ENCODE data around the gene MOCOS. TPM values are rescaled to one million over a fixed set of nuclear protein-coding genes. Genes with fewer than 3 reads are reported as not detected.

The MOCOS gene
- total and polyA plus RNA-seq, 8 donors = 0.45 to 4.6 (median 2.7) TPM

DNA sequence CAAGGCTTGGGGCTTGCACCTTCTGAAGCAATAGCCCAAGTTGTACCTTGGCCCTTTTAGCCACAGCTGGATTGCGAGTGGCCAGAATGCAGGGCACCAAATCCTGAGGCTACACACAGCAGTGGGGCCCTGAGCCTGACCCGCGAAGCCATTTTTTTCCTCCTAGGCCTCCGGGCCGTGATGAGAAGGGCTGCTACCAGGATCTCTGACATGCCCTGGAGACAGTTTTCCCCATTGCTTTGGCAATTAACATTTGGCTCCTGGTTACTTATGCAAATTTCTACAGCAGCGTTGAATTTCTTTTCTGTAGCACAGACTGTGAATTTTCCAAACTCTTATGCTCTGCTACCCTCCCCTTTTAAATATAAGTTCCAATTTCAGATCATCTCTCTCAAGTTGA is 54.5 kb downstream of the MOCOS start:
- Histone ChIP-seq H3K4me1 (no peaks in the 10 kb centered on the region), H3K27ac (no peak overlapping the region), H3K9me3 (peaks cover 0 to 6% (median 3%) of the 10 kb centered on the region in 4 donors), H3K4me3 (no peak overlapping the region), H3K27me3 (no peaks in the 10 kb centered on the region), H3K36me3 (no peaks in the 10 kb centered on the region)
- intact Hi-C loops (cut with DNase I; ENCODE audit: low total_unique reads) = no loop called here
- no peak for DNase-seq
- no peak for TF ChIP-seq EP300 (IDR thresholded peaks at IDR 0.05)
- TF ChIP-seq, protein P1, sequence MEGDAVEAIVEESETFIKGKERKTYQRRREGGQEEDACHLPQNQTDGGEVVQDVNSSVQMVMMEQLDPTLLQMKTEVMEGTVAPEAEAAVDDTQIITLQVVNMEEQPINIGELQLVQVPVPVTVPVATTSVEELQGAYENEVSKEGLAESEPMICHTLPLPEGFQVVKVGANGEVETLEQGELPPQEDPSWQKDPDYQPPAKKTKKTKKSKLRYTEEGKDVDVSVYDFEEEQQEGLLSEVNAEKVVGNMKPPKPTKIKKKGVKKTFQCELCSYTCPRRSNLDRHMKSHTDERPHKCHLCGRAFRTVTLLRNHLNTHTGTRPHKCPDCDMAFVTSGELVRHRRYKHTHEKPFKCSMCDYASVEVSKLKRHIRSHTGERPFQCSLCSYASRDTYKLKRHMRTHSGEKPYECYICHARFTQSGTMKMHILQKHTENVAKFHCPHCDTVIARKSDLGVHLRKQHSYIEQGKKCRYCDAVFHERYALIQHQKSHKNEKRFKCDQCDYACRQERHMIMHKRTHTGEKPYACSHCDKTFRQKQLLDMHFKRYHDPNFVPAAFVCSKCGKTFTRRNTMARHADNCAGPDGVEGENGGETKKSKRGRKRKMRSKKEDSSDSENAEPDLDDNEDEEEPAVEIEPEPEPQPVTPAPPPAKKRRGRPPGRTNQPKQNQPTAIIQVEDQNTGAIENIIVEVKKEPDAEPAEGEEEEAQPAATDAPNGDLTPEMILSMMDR (IDR thresholded peaks at IDR 0.05) = no peak
- TF ChIP-seq POLR2AphosphoS5 (IDR thresholded peaks at IDR 0.05) = no peak
- no peak for TF ChIP-seq POLR2A (IDR thresholded peaks at IDR 0.05)
- 83 to 96% (median 94%) methylated on average over 6 of the region's 6 CpGs for WGBS, 5 donors

DNA sequence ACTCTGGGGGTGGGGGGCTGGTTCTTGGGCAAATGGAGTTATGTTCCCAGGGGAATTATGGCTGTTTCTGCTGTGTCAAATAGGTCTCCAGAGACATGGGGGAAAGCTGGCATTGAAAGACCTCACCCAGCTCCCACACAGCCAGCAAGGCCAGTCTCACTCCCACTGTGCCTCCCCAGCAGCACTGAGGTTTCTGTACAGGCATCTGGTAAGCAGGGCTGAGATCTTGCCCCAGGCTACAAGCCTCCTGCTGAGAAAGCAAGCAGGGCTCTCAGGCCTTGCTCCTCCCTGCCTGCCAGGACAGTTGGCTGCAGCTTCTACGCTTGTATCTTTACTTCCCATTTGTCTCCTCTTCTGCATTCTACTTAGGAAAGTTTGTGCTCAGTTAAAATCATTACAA is 59.7 kb downstream of the MOCOS start:
- DNase-seq = no peak
- H3K4me3 ChIP-seq = no peak overlapping the region
- 79 to 100% (median 94%) methylated on average over 1 of the region's 1 CpG for WGBS, 5 donors
- peaks cover 0 to 4% (median 0%) of the 10 kb centered on the region in 4 donors for H3K36me3 ChIP-seq
- H3K27me3 ChIP-seq = no peaks in the 10 kb centered on the region
- intact Hi-C loops (cut with DNase I; ENCODE audit: low total_unique reads) = no loop called here
- no peaks in the 10 kb centered on the region for H3K4me1 ChIP-seq
- H3K9me3 ChIP-seq = peaks cover 0 to 11% (median 6%) of the 10 kb centered on the region in 4 donors
- H3K27ac ChIP-seq = no peak overlapping the region
- TF ChIP-seq EP300 (IDR thresholded peaks at IDR 0.05) (no peak), POLR2A (IDR thresholded peaks at IDR 0.05) (no peak), POLR2AphosphoS5 (IDR thresholded peaks at IDR 0.05) (no peak)
- TF ChIP-seq, protein P1 (IDR thresholded peaks at IDR 0.05) = no peak

DNA sequence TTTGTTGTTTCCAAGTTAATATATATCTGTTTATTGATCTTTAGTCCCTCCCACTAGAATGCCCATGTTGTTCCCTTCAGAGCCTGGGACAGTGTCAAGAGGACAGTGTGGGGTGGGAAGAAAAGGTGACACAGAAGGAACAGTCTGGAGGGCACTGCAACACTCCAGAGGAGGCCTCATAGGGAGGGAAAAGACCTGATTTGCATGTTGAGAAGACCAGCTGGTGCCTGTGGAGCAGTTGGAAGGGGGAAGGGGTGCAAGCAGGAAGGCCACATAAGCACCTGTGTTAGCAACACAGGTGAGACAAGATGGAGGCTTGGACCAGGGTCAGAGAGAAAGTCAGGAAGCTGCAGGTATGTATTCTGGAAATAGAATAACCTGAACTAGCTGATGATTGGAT is 62.1 kb downstream of the MOCOS start:
- DNase-seq = no peak
- H3K4me1 ChIP-seq = no peaks in the 10 kb centered on the region
- peaks cover 0 to 4% (median 0%) of the 10 kb centered on the region in 4 donors for H3K36me3 ChIP-seq
- H3K4me3 ChIP-seq = no peak overlapping the region
- intact Hi-C loops (cut with DNase I; ENCODE audit: low total_unique reads) = no loop called here
- peaks cover 0 to 11% (median 6%) of the 10 kb centered on the region in 4 donors for H3K9me3 ChIP-seq
- H3K27me3 ChIP-seq = no peaks in the 10 kb centered on the region
- TF ChIP-seq POLR2AphosphoS5 (IDR thresholded peaks at IDR 0.05) = no peak
- TF ChIP-seq, protein P1 (IDR thresholded peaks at IDR 0.05) = no peak
- no peak for TF ChIP-seq EP300 (IDR thresholded peaks at IDR 0.05)
- TF ChIP-seq POLR2A (IDR thresholded peaks at IDR 0.05) = no peak
- no peak overlapping the region for H3K27ac ChIP-seq

DNA sequence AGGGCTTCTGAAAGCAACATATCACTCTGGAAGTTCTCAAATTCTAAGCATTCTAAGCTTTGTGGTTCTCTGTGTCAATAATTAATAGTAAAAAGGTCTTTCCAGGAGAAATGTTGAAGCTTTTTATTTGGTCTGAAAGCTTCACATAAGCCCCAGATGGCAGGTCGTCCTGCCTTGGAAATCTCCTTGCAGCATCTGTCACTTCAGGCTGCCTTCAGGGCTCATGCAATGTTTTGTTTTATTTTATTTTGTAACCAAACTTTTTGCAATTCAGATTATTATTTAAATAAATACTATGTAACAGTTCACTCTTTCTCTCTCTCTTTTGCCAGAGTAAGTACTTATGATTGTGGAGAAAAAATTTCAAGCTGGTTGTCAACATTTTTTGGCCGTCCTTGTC is 63.5 kb downstream of the MOCOS start:
- TF ChIP-seq, protein P1 (IDR thresholded peaks at IDR 0.05) = no peak
- Histone ChIP-seq H3K9me3 (peaks cover 0 to 6% (median 3%) of the 10 kb centered on the region in 4 donors), H3K4me3 (no peak overlapping the region), H3K36me3 (peaks cover 0 to 4% (median 0%) of the 10 kb centered on the region in 4 donors), H3K27ac (no peak overlapping the region), H3K4me1 (no peaks in the 10 kb centered on the region), H3K27me3 (no peaks in the 10 kb centered on the region)
- 76 to 83% (median 82%) methylated on average over 2 of the region's 2 CpGs for WGBS, 5 donors
- no peak for DNase-seq
- intact Hi-C loops (cut with DNase I; ENCODE audit: low total_unique reads) = no loop called here
